Vagina (tissue), 2 donors: ENCODE measurements around the gene CASP3. TPM values are rescaled to one million over a fixed set of nuclear protein-coding genes. Genes with fewer than 3 reads are reported as not detected.
"Not testable (repeated sequence)": the region's sequence is repeated elsewhere in the genome, so short reads cannot be mapped to it uniquely, and the experiment has no call there.

Source experiments
- DNase-seq, 2 donors: peaks; one replicate each; pipeline ENCODE4 v3.0.0-alpha.2; 2017; ENCODE audit errors: extremely low spot score in 2 of 2
- H3K27ac ChIP-seq: fragments of 200-600 bp; sonication (generic); one replicate; pipeline ENCODE4 v1.5.1; 2019
- H3K27me3 ChIP-seq: fragments of 200-600 bp; sonication (generic); one replicate; pipeline ENCODE4 v1.5.1; 2019
- H3K36me3 ChIP-seq, 2 donors: fragments of 200-600 bp; sonication (generic); one replicate each; pipeline ENCODE4 v1.5.1; 2017 to 2019
- H3K4me1 ChIP-seq: fragments of 200-600 bp; sonication (generic); one replicate; pipeline ENCODE4 v1.5.1; 2019
- H3K4me3 ChIP-seq, 2 donors: fragments of 200-600 bp; sonication (generic); 1 replicate in 1 of 2; 2 replicates in 1 of 2; pipeline ENCODE4 v1.5.1; 2016 to 2019
- H3K9me3 ChIP-seq: fragments of 200-600 bp; sonication (generic); one replicate; pipeline ENCODE4 v1.5.1; 2019
- POLR2A ChIP-seq, 2 donors: fragments of 450-650 bp; IDR thresholded peaks; one replicate each; pipeline ENCODE4 v1.6.1; 2017; ENCODE audit warnings: antibody characterized with exemption in 2 of 2, mild to moderate bottlenecking in 2 of 2, moderate library complexity in 2 of 2
- POLR2AphosphoS5 ChIP-seq, 2 donors: sonication (generic); formaldehyde crosslinking; IDR thresholded peaks; one replicate each; pipeline ENCODE4 v1.9.0; 2017; ENCODE audit warnings: antibody characterized with exemption in 2 of 2, mild to moderate bottlenecking in 2 of 2, low read depth in 1 of 2; ENCODE audit not compliant: insufficient read depth in 1 of 2
- intact Hi-C: fragments of 100-400 bp; cut with DNase I; formaldehyde crosslinking; loops from one replicate; pipeline ENCODE4 v1.15.1; 2023
- total RNA-seq: library from RNA; depleted of rRNA; stranded (reverse); fragments of >200 nt; gene quantifications from one replicate; pipeline ENCODE4 v1.2.3, GENCODE V29; 2016
- TF ChIP-seq, protein P1 (sequence below), 3 experiments: fragments of 450-650 bp in 2 of 3; fragments of 200-600 bp in 1 of 3; sonication (generic) in 1 of 3; IDR thresholded peaks; one replicate each; pipeline ENCODE4 v1.5.1; 2017 to 2019; ENCODE audit warnings: antibody characterized with exemption in 3 of 3, mild to moderate bottlenecking in 2 of 3, moderate library complexity in 2 of 3

CASP3 gene
- total RNA-seq, 1 donor from 2014 or later, result 11.3 TPM

GRCh38 chr4:184621518-184621917, 27.7 kb downstream of the CASP3 start:
- no peak overlapping the region for H3K4me3 ChIP-seq
- no peak overlapping the region for H3K27ac ChIP-seq
- no peaks in the 10 kb centered on the region for H3K36me3 ChIP-seq
- DNase-seq, result no peak
- H3K27me3 ChIP-seq, result no peaks in the 10 kb centered on the region
- H3K9me3 ChIP-seq, result no peaks in the 10 kb centered on the region
- TF ChIP-seq, protein P1, sequence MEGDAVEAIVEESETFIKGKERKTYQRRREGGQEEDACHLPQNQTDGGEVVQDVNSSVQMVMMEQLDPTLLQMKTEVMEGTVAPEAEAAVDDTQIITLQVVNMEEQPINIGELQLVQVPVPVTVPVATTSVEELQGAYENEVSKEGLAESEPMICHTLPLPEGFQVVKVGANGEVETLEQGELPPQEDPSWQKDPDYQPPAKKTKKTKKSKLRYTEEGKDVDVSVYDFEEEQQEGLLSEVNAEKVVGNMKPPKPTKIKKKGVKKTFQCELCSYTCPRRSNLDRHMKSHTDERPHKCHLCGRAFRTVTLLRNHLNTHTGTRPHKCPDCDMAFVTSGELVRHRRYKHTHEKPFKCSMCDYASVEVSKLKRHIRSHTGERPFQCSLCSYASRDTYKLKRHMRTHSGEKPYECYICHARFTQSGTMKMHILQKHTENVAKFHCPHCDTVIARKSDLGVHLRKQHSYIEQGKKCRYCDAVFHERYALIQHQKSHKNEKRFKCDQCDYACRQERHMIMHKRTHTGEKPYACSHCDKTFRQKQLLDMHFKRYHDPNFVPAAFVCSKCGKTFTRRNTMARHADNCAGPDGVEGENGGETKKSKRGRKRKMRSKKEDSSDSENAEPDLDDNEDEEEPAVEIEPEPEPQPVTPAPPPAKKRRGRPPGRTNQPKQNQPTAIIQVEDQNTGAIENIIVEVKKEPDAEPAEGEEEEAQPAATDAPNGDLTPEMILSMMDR (IDR thresholded peaks at IDR 0.05), result no peak
- TF ChIP-seq POLR2A (IDR thresholded peaks at IDR 0.05), result no peak
- TF ChIP-seq POLR2AphosphoS5 (IDR thresholded peaks at IDR 0.05; ENCODE audit: insufficient read depth in 1 of 2, low read depth in 1 of 2), result no peak
- intact Hi-C loops, result no loop called here
- H3K4me1 ChIP-seq, result no peaks in the 10 kb centered on the region

- no peak for DNase-seq
- Histone ChIP-seq H3K4me3 (no peak overlapping the region), H3K9me3 (no peaks in the 10 kb centered on the region), H3K27ac (no peak overlapping the region), H3K36me3 (no peaks in the 10 kb centered on the region), H3K27me3 (no peaks in the 10 kb centered on the region), H3K4me1 (no peaks in the 10 kb centered on the region)
- TF ChIP-seq POLR2AphosphoS5 (IDR thresholded peaks at IDR 0.05; ENCODE audit: insufficient read depth in 1 of 2, low read depth in 1 of 2), result no peak
- TF ChIP-seq POLR2A (IDR thresholded peaks at IDR 0.05), result no peak
- TF ChIP-seq, protein P1 (IDR thresholded peaks at IDR 0.05), result no peak
- intact Hi-C loops, result no loop called here
These were observed 28.9 kb downstream of the CASP3 start for GRCh38 chr4:184620212-184620867.

DNA sequence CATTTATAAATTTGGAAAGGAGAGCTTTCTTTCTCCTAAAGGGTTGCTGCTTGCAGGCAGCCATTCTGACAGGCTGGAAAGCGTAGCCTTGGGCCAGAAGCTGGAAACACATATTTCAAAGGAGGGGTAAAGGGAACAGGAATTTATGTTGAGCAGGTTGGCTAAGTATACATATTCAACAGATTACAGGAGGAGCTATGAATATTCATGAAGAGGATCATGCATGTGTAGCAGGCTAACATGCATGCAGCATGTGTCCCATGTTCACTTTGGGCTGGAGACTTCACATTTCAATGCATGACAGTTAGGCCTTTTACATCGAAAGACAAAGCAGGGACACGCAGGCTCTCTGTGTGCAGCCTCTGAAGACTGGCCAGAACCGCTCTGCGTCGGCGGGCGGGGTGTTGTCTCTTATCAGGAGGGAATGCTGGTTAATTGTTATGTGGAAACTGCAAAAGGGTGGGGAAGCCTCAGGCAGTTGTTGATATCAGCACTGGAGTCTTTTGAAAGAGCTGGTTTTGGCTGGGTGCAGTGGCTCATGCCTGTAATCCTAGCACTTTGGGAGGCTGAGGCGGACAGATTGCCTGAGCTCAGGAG, 31.5 kb downstream of the CASP3 start:
- DNase-seq, result no peak
- intact Hi-C loops, result no loop called here
- no peaks in the 10 kb centered on the region for H3K36me3 ChIP-seq
- no peak overlapping the region for H3K27ac ChIP-seq
- TF ChIP-seq, protein P1 (IDR thresholded peaks at IDR 0.05), result no peak
- no peak for TF ChIP-seq POLR2AphosphoS5 (IDR thresholded peaks at IDR 0.05; ENCODE audit: insufficient read depth in 1 of 2, low read depth in 1 of 2)
- TF ChIP-seq POLR2A (IDR thresholded peaks at IDR 0.05), result no peak
- no peak overlapping the region for H3K4me3 ChIP-seq
- no peaks in the 10 kb centered on the region for H3K27me3 ChIP-seq
- no peaks in the 10 kb centered on the region for H3K4me1 ChIP-seq
- no peaks in the 10 kb centered on the region for H3K9me3 ChIP-seq

DNA sequence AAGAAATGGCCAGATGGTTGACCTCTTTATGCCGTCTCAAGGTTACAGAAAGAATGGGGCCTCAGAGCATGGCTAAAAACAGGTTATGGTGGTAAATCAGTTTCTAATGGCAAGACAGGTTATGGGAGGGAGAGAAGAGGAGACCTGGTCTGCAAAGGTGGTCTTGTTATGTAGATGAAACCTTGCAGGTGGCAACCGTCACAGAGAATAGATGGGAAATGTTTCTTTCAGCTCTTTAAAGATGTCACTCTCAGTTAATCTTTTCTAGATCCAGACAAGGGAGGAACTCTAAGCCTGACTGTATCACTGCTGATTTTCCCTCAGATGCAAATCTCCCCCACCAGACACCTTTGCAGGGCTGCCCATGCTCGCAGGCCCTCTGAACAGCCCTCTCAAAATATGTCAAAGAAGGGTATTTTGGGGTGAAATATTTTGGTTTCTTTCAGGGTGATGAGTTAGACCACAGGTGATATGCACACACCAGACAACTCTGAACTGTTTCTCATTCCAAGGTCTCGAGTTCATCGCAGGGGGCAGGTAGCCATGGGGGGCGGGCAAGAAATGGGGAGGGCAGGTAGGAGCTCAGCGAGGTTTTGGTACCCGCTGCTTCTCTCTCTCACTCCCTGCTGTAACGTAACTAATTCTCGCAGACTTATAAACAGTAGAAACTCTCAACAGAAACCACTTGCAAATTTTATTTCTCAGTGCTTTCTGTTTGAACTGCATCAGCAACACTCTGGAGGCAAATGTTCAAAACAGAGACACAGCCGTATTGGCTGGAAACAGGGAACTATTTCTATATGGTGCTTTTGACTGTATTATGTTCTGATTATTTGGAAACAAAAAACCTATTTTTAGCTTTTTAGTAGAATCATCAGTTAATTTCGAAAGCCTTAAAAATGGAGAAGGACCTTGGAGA, 32.4 kb downstream of the CASP3 start:
- intact Hi-C loops, result no loop called here
- H3K4me1 ChIP-seq, result no peaks in the 10 kb centered on the region
- no peaks in the 10 kb centered on the region for H3K36me3 ChIP-seq
- DNase-seq, result no peak
- H3K27ac ChIP-seq, result no peak overlapping the region
- TF ChIP-seq, protein P1 (IDR thresholded peaks at IDR 0.05), result no peak
- no peak for TF ChIP-seq POLR2AphosphoS5 (IDR thresholded peaks at IDR 0.05; ENCODE audit: insufficient read depth in 1 of 2, low read depth in 1 of 2)
- TF ChIP-seq POLR2A (IDR thresholded peaks at IDR 0.05), result no peak
- H3K27me3 ChIP-seq, result no peaks in the 10 kb centered on the region
- H3K4me3 ChIP-seq, result no peak overlapping the region
- H3K9me3 ChIP-seq, result no peaks in the 10 kb centered on the region

DNA sequence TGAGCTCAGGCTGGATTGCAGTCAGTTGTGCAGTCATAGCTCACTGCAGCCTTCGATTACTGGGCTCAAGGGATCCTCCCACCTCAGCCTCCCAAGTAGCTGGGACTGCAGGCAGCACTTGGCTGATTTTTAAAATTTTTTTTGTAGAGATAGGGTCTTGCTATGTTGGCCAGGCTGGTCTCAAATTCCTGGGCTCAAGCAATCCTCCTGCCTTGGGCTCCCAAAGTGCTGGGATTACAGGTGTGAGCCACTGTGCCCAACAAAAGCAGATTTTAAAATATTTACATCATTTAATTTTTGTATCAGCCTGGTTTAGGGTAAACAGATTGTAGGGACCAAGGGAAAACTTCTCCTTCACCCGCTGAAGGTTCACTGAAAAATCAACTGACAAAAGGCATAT, 33.1 kb downstream of the CASP3 start:
- DNase-seq, H3K27ac ChIP-seq, H3K27me3 ChIP-seq, H3K36me3 ChIP-seq, intact Hi-C loops, H3K9me3 ChIP-seq, H3K4me1 ChIP-seq, H3K4me3 ChIP-seq: not testable (repeated sequence)
